Measurements from ENCODE around the gene F2RL2.

The F2RL2 gene

DNA sequence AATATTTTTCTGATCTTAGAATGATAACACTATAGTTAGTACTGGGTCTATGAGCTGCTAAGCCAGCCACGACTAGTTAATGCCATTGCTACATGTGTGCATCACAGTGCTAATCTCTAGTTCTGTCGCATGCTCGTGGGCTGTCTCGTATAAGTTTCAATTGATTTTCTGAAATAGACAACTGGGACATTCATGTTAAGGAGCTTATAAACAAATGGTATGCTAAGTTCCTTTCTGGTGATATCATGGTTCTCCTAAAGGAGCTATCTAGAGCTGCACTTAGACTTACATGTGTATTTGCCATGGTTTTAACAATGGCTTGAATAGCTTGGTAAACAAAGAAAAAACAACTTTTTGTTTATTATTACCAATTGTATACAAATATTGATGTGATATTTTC lies 46.2 kb downstream of the F2RL2 start:
- Histone ChIP-seq H3K27ac (no peak overlapping the region), H3K36me3 (replicated peaks) (no peaks in the 10 kb centered on the region), H3K4me3 (ENCODE audit: low read depth, low read length) (no peak overlapping the region), H3K27me3 (replicated peaks) (no peaks in the 10 kb centered on the region)
- in situ Hi-C loops (cut with HindIII; ENCODE audit: low pct_ligation_motif_present, low sequenced_read_pairs): no loop called here
- no peak for DNase-seq
- TF ChIP-seq CTCF (IDR thresholded peaks at IDR 0.05; ENCODE audit: low read depth, low read length, missing control alignments): no peak

DNA sequence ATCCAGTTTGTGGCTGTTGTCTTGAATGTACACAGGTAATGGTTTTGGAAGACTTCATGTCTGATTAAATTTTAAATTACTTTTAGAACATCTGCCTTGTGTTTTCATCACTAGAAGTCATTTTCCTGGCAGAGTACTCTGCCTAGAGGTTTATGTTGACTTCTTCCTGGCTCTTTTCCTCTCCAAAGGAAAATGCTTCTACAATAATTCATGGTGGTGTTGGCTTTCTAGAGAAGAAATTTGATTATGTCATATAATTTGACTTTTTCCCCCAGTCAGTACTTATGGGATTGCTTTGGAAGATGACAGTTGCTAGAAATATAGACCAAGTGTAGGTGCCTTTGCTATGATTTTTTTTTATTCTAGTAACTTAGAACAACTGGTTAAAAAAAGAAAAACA lies 46.8 kb downstream of the F2RL2 start:
- no peak overlapping the region for H3K4me3 ChIP-seq (ENCODE audit: low read depth, low read length)
- no peak overlapping the region for H3K27ac ChIP-seq
- H3K27me3 ChIP-seq (replicated peaks): no peaks in the 10 kb centered on the region
- DNase-seq: no peak
- no peak for TF ChIP-seq CTCF (IDR thresholded peaks at IDR 0.05; ENCODE audit: low read depth, low read length, missing control alignments)
- in situ Hi-C loops (cut with HindIII; ENCODE audit: low pct_ligation_motif_present, low sequenced_read_pairs): no loop called here
- no peaks in the 10 kb centered on the region for H3K36me3 ChIP-seq (replicated peaks)

- no peaks in the 10 kb centered on the region for H3K36me3 ChIP-seq (replicated peaks)
- H3K27me3 ChIP-seq (replicated peaks): no peaks in the 10 kb centered on the region
- H3K27ac ChIP-seq: no peak overlapping the region
- TF ChIP-seq CTCF (IDR thresholded peaks at IDR 0.05; ENCODE audit: low read depth, low read length, missing control alignments): no peak
- no peak for DNase-seq
- in situ Hi-C loops (cut with HindIII; ENCODE audit: low pct_ligation_motif_present, low sequenced_read_pairs): no loop called here
- H3K4me3 ChIP-seq (ENCODE audit: low read depth, low read length): no peak overlapping the region
These were observed 51.6 kb downstream of the F2RL2 start for GRCh38 chr5:76571559-76571958.

DNA sequence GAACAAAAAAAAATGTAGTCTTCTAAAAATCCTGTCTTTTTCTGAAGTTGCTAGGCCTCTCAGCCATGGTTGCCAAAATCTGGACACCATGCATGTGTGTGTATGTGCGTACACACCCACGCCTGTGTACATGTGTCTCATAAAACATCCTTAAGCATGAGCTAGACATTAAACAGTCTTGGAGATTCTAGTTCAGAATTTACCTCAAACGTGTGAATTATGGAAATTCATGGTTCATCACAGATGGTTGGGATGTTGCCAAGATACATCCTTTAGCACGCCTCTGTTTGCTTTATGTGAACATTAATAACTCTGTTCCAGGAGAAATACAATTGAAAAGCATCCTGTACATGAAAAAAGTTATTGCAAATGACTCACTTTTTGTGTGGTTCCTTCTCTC lies 53.0 kb downstream of the F2RL2 start:
- Histone ChIP-seq H3K27ac (no peak overlapping the region), H3K36me3 (replicated peaks) (no peaks in the 10 kb centered on the region), H3K27me3 (replicated peaks) (no peaks in the 10 kb centered on the region), H3K4me3 (ENCODE audit: low read depth, low read length) (no peak overlapping the region)
- no peak for TF ChIP-seq CTCF (IDR thresholded peaks at IDR 0.05; ENCODE audit: low read depth, low read length, missing control alignments)
- DNase-seq: no peak
- in situ Hi-C loops (cut with HindIII; ENCODE audit: low pct_ligation_motif_present, low sequenced_read_pairs): no loop called here
